Measurements from ENCODE around the gene CEP41.

DNA sequence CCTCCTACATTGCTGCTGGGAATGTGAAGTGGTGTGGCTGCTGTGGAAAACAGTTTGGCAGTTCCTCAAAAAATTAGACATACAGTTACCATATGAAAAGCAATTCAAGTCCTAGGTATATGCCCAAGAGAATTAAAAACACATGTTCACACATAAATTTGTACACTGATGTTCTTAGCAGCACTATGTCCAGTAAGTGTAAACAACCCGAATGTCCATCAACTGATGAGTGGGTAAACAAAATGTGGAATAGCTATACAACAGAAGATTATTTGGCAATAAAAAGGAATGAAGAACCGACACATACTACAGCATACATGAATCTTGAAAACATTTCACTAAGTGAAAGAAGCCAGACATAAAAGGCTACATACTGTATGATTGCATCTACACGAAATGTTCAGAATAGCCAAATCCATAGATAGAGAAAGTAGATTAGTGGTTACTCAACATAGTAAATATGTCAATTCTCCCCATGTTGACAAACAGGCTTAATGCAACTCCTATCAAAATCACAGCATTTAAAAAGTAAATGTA, 17.2 kb downstream of the CEP41 start:
- TF ChIP-seq CTCF (IDR thresholded peaks at IDR 0.05) (no peak), POLR2AphosphoS5 (IDR thresholded peaks at IDR 0.05) (no peak), POLR2A (IDR thresholded peaks at IDR 0.05) (no peak)
